SK-N-SH treated with all-trans-retinoic acid at 6 μM for 48 hours (cell line): ENCODE data around the gene OR4F29.
"Not testable (repeated sequence)": the region's sequence is repeated elsewhere in the genome, so short reads cannot be mapped to it uniquely, and the experiment has no call there.

ENCODE experiments used
- ATAC-seq: fragments of 200-7000 bp; cut with Tn5 transposase; 3 replicates; pipeline ENCODE4 v1.9.1; 2020; ENCODE audit warnings: mild to moderate bottlenecking, moderate library complexity

Gene OR4F29, protein sequence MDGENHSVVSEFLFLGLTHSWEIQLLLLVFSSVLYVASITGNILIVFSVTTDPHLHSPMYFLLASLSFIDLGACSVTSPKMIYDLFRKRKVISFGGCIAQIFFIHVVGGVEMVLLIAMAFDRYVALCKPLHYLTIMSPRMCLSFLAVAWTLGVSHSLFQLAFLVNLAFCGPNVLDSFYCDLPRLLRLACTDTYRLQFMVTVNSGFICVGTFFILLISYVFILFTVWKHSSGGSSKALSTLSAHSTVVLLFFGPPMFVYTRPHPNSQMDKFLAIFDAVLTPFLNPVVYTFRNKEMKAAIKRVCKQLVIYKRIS

GRCh38 chr1:451578-451977 is at the start of gene OR4F29:
Gene OR4F29, minus strand, starts transcription at chr1:451678. Its CDS starts 0 bp downstream, at chr1:451678.
- ATAC-seq: not testable (repeated sequence)
